AG20443 (cell line): ENCODE data around the gene SNX5.
"Not testable (repeated sequence)": the region's sequence is repeated elsewhere in the genome, so short reads cannot be mapped to it uniquely, and the experiment has no call there.

Experiments used
- DNase-seq: peaks from one replicate; pipeline ENCODE4 v3.0.0; 2012; ENCODE audit warnings: low spot score, mixed read lengths

The SNX5 gene

DNA sequence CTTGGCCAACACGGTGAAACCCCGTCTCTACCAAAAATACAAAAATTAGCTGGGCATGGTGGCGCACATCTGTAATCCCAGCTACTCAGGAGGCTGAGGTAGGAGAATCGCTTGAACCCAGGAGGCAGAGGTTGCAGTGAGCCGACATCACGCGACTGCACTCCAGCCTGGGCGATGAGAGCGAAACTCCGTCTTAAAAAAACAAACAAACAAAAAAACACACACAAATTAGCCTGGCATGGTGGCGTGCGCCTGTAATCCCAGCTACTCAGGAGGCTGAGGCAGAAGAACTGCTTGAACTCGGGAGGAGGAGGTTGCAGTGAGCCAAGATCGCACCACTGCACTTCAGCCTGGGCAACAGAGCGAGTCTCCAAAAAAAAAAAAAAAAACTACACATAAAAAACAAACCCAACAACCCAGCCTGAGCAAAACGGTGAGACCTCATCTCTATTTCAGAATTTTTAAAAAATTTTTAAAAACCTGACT lies 8.2 kb downstream of the SNX5 start:
- DNase-seq = not testable (repeated sequence)

DNA sequence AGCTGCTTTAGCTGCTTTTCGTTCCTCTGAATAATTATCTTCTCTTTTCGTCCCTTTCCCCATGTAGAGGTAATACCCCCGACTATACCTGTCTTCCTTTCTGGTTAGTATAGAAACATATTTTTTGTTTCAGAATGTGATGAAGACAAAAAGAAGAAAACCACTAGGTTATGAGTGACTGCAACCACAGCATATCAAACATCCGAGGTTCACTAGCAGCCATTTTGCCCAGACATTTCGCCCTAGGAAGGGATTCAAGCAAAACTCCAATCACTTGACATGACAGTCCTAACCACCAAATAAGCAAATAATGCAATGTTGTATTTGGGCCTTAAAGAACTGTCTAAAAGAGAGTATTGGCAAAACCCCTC lies 9.4 kb downstream of the SNX5 start:
- no peak for DNase-seq

DNA sequence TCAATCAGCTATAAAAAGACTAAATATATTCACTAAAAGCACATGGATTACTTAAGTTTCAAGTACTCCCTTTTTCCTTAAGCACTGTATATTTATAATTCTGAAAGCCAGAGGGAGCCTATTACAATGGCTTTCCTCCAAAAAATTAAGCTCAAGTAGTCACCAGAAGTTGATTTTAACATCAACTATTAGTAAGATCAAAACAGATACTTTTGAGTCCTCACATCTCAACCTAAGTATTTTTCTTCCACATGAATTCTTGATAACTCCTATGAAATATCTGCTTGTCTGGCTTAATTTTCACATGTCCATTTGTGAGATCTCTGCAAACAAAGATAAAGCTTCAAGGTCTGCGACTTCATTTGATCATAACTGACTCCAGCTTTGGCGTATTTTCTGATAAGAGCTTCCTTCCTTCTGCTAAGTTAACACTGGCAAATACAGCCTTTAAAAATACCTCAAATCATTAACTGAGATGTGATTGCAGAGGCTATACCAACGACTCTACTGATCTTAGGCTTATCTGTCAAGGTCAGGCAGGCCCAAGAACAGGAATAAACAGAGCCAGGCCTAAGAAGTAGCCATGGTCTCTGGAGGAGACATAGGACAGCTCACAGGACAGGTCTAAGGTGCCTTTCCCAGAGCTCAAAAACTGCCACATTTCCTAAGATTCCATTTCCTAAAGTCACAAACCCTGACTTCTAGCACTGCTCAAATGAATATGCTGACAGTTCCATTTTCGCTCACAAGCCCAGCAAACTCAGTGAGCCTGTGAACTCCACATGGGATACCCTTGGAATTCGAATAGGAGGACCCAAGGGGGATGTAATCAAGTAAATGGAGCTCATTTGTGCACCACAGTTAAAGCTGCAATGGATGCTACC lies 10.0 kb downstream of the SNX5 start:
- DNase-seq = no peak

DNA sequence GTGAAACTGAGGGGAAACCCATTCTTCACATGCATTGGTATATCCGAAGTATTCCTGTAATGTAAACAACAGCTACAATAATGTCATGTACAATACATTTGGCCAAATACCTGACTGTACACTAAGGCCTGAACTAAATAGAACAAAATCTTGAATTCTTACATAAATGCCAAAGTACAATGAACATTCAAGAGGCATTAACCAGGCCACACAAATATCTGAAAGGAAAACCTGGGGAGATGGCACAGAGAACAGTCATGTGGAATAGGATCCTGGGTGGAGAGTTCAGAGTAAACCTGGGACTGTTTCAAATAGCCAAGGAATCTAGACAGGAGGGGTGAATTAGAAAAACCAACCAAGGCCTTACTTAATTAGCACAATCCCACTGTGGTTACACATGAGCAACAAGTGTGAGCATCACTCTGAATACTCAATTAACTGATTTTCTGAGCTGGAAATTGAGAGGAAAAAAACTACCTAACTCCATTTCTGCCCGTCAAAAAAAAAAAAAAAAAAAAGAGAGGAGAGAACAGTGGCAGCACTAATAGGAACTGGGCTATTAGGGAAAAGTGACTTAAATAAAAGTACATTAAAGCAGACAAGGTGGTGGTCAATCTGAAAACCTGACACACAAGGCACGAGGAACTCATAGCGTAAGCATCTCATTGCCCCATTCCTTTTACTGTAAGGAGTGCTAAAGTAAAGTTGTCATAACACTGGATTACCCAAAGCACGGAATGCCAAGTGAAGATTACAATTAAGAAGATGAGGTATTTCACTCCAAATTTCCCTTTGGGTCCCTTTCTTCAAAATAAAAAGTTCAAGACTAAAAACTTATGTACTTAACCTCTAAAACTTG lies 10.9 kb downstream of the SNX5 start:
- DNase-seq = no peak

DNA sequence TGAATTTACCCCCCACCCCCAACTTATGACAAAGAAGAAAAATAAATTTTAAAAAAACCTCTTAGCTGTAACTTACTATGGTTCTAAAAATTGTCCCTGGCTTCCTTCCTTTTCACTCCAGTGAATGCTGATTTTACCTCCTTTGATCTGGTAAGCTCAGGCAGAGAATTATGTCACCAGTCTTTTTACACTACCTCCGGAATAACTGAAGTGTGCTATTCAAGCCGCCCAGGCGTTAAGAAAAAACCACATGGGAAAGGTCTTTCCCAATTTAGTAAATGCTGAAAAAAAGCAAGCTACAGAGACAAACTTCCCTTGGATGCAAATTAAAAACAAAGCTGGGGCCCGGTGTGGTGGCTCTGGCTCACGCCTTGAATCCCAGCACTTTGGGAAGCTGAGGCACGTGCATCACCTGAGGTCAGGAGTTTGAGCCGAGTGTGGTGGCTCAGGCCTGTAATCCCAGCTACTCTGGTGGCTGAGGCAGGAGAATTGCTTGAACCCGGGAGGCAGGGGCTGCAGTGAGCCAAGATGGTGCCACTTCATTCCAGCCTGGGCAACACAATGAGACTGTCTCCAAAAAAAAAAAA lies 12.4 kb downstream of the SNX5 start:
- DNase-seq = no peak

DNA sequence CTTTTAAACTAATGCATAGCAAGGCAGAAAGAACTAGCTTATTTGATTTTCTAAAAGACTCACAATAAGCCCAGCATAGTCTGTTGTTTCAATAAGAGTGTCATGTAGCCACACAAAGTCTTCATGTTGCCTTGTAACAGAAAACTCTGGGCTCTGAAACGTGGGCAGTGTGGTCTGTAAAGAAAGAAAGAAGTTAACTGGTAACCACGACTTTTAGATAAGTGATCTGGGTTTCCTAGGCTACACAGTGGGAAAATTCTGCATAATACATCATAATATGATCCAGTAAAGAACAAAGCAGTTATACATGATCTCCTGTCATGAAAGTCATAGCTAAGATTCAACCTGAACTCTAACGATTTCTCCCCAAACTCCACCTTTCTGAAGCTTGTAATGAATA lies 13.3 kb downstream of the SNX5 start:
- no peak for DNase-seq

DNA sequence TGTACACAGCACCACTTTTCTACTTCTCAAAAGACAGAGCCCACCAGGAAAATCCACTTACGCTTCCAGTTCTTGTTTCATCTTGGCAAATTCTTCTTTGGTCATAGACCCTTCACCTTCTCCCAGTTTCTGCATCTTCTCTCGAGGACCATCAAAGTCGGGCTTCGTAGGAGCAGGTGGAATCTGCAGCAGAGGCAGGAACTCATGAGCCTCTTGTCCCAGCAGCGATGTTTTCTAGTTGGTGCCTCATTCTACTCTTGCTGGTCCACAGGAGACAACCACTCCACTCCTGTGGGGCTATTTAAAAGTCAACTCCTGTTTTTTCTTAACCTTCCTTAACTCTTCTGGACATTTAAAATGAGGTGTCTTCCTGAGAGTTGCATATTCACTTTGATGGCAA lies 14.7 kb downstream of the SNX5 start:
- DNase-seq = no peak

DNA sequence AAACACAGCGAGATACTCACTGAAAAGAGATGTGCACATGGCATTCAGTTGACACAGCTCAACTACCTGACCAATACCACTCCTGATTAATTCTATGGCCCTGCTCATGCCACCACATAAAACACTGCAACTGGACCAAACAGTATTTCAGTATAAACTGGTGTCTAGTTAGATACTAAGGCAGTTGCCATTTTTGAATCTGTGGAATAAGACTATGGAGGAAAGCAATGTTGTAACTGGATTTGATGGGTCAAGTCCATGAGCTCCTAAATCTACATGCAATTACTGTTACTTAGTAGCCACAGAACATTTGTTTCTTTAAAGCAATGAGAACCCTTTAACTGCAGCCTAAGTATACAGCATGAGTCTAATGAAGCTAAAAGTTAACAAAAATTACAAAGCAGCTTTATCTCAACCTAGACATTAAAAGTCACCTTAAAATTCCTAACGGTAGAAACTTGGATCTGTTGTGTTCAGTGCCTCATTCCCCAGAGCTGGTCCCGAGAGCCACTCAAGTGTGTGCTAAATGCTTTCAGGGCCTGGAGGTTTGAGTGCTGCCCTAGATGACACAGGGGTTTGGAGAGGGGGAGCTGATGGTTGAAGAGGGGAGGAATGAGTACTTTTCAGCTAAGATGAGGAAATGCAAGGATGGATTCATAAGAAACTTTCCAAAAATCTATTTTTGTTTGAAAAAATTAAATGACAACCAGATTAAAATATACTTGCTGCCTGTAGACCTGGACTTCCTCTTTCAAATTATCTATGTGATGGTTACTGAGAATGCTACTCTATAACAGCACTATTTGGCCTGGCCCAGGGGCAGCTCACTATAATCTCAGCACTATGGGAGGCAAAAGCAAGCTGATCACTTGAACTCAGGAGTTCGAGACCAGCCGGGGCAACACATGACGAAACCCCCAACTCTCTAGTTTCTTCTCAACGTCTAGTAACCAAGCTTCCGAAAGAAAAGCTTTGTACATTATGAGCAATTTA lies 15.6 kb downstream of the SNX5 start:
- no peak for DNase-seq

DNA sequence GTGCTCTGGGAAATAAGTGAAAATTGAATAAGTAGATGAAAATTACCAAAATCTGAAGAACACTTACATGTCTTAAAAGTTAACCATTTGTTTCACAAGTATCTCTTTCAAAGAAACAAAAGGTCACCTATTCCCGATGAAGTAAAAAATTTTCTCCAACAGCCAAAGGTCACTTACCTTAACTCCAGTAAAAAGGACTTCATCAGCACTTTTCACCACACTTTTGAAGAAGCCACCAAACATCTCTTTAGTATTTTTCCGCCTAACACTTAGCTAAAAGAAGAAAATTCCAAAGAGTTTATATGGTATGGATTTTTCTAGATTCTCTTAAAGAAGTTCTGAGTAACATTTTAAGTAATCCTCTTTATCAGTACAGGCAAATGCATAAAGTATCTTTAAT lies 17.3 kb downstream of the SNX5 start:
- DNase-seq = no peak

DNA sequence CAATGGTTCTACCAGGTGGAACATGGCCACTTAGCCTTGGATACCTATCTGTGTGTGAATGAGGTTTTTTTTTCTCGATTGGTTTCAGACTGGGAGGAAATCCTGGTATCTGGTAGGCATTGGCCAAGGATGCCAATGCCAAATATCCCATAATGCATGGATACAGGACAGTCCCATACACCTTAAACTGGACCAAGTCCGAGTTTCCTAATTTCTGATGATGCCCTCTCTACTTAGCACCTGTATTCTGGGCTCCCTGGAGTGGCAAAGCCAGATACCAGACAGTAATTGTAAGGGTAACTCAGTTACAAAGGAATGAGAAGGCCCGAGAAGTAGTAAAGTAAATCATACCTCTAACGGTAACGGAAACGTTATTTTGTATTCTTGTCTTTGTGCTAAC lies 17.9 kb downstream of the SNX5 start:
- no peak for DNase-seq

DNA sequence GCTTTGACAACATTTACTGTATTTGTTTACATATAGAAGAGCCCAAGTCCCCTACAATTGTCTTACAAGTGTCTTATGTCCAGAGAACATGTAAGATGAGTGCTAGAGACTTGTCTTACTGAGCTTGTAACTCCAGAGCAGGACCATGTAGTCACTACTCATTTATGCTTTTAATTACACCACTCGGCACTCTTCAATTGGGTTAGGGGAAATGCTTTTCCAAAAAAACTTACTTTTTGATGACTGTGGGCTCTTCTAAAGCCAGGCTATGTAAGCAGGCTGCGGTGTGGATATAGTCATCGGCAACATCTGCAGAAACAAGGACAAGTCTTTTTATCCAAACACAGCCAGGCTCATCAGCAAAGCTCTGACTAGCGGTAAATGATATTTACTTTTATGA lies 18.7 kb downstream of the SNX5 start:
- no peak for DNase-seq

DNA sequence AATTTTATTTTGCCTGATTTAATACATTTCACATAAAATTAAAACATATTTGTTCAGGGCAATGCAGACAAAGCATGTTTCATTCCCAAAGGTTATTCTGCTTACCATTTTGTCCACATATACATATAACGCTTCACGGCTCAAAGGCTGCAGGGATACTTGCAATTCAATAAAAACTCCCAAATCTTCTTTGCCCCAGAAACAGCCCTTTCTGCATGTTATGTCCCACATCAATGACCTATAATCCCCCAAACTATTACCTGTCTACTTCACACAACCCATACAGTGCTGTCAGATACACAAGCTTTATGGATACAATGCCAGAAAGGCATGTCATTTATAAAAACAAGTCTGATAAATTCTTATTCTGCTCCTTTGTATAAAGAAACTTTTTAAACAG lies 20.2 kb downstream of the SNX5 start:
- no peak for DNase-seq

DNA sequence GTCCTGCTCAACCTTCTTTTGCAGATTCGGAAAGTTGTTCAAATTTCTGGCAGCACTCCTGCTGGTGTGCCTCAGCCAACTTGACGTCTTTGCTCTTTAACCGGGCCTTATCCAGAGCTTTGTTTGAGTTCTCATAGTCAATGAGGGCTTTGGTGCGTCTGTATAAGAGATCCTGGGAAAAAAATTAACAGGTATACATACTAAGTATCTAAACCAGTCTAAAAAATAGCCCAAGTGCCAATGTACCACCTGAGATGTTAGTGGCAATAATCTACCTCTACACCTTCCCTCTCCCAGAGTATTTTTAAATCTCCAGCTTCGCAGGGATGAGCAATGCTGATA lies 21.1 kb downstream of the SNX5 start:
- DNase-seq = no peak

DNA sequence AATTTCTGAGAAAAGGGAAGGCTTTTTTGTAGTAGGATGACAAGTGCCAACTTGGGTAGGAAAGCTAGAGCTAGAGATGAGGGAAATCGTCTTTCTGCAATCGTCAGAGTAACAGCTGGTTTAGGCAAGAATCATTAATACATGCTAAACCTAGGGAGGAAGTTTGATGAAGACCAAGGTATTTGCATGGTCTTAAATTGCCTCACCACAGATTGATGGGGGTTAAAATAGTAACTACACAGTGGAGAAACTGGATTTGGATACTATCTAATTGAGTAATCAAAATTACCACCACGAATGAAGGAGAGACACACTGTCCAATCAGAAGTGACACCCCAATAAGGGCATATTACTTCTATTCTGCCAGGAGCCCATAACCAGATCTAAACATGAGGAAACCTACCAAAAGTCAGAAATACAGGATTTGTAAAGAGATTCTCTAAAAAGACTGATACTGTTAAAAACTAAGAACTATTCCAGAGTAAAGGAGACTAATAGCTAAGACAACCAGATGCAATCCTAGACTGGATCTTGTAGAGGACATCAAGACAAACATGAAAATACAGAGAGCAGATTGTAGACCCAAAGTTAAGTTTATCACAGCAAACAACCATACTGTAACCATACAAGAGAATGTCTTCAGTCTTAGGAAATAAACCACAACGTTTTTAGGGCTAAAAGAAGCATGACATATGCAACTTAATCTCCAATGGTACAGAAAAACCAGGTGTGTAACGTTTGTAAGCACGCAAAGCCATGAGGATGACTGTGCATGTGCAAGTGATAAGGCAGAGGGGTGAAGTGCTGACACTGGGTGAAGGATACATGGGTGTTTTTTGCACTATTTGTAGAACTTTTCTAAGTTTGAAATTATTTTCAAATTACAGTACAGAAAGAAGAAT lies 21.8 kb downstream of the SNX5 start:
- DNase-seq = no peak

DNA sequence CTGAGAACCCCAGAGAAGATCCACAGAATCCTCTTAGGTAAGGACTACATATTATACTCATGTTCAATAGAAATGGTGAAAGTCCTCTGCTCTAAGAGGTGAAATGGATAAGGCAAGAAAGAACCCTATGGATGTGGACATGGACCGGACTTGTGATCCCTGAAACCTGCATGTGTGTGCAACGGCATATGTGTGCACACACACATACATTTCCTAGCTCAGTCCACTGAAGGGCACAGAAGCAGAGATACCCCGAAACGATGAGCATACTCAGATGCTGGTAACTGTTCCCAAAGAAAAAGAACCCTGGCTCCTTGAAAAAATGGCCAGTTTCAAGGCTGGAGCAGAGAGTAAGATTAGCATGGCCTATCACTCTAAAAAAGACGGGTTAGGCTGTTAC lies 22.6 kb downstream of the SNX5 start:
- no peak for DNase-seq

DNA sequence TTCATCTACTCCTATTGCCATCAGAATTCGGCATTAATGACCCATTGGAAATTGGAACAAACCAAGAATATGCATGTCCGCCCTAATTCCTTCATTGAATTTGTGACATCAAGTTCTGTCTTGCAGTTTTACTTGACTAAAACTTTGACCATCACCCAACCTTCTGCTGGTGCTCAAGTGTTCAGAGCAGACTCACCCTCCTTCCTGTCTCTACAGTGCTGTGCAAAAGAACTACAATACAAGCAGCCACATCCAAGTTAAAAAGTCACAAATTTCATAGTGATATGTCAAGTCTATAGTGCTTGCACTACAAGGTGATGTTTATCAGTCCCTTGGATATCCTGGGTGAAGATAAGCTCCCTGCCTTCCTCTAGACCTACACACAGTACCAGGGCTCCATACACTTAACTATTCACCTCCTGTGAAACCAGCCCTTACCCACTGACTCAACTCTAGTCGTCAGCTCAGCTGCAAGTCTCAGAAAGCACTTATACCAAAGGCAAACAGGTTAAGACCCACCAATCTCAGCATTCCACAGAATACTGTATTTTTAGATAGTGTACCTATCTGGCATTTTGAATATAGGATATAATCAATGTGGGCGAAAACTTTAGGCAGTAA lies 23.6 kb downstream of the SNX5 start:
- no peak for DNase-seq

DNA sequence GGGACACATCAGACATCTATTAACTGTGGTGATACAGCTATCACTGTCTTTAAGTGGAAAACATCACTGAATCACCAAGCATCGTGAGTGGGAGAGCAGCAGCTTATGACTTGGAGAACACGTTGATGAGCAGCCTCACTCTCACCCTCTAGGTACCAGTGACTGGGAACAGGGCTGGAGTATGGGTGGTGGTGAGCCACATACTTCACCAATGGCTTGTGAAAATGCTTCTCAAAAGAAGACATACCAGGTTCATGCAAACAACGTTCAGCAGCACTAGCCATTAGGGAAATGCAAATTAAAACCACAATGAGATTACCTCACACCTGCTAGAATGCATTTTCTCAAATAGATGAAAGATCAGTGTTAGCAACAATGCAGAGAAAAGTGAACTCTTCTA lies 25.3 kb downstream of the SNX5 start:
- DNase-seq = no peak

DNA sequence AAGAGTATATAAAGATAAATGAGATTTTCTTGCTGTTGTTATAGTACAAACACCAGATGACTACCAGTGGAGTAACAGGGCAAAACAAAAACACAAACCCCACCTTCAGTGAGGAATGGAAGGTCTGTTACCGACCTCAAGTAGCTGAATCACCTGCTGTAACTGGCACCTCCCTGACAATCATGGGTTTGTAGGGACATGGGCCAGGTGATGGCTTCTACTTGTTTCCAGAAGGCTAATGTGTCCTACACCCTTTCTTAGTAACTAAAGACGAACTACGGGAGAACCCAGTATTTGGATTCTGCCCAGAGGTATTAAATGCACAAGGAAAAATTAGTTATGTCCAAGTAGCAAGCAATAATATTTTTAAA lies 26.8 kb downstream of the SNX5 start:
- no peak for DNase-seq

DNA sequence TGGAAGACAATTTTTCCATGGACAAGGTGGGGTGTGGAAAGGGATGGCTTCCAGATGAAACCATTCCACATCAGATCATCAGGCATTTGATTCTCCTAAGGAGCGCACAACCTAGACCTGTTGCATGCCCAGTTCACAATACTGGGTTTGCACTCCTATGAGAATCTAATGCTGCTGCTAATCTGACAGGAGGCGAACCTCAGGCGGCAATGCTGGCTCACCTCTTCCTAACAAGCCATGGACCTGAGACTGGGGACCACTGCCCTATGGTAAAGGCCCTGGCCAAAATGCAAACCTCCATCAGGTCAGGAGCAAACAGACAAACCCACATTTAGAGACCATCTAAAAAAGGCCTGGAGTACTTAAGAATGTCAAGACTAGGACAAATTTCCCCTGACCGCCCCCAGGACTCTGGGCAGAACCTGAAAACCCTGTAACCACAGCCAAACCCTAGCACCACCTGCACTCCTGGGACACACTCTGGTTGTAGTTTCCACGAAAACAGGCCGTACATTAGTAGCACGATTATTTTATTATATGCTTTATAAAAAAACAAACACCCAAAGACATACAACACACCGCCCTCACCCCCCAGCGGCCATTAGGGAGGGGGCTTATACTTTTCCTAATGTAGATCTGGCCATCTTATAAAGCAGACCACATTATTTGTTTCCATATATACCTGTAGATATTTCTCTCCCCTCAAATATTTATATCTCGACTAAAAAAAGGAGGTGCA lies 27.3 kb downstream of the SNX5 start:
- DNase-seq = no peak
